ENCODE results near the gene ELSPBP1.
A peak's percentile ranks its signal among the peaks of the same experiment; 100 is the strongest.
"Not testable (repeated sequence)": the region's sequence is repeated elsewhere in the genome, so short reads cannot be mapped to it uniquely, and the experiment has no call there.

ELSPBP1 gene

GRCh38 chr19:47994209-47994802, at the start of gene ELSPBP1:
TSS of gene ELSPBP1 (plus strand) at chr19:47994632. CDS start at chr19:48008668, 14,036 bp downstream.
- DNase-seq (ENCODE audit: low spot score): peak; percentile 52

GRCh38 chr19:47949852-47950521, 44.4 kb upstream of the ELSPBP1 start:
- DNase-seq (ENCODE audit: low spot score): not testable (repeated sequence)

- not testable (repeated sequence) for DNase-seq (ENCODE audit: low spot score)
Observed at GRCh38 chr19:47952132-47952531, 42.3 kb upstream of the ELSPBP1 start.

- DNase-seq (ENCODE audit: low spot score): not testable (repeated sequence)
Observed at GRCh38 chr19:47955936-47956335, 38.5 kb upstream of the ELSPBP1 start.

GRCh38 chr19:47973529-47973928, 20.9 kb upstream of the ELSPBP1 start:
- no peak for DNase-seq (ENCODE audit: low spot score)

GRCh38 chr19:47991191-47991808, 3.1 kb upstream of the ELSPBP1 start:
- DNase-seq (ENCODE audit: low spot score): no peak

GRCh38 chr19:47992070-47992469, 2.4 kb upstream of the ELSPBP1 start, which contains the start of gene BSPH1:
TSS of gene BSPH1 (minus strand) at chr19:47992170. CDS start at chr19:47992081, 89 bp downstream.
- DNase-seq (ENCODE audit: low spot score): no peak

- DNase-seq (ENCODE audit: low spot score): no peak
Observed at GRCh38 chr19:47996230-47996727, 1.8 kb downstream of the ELSPBP1 start.

GRCh38 chr19:47998800-47999199, 4.4 kb downstream of the ELSPBP1 start:
- no peak for DNase-seq (ENCODE audit: low spot score)

GRCh38 chr19:48000846-48001245, 6.4 kb downstream of the ELSPBP1 start:
- DNase-seq (ENCODE audit: low spot score): no peak

GRCh38 chr19:48004236-48004635, 9.8 kb downstream of the ELSPBP1 start:
- no peak for DNase-seq (ENCODE audit: low spot score)

GRCh38 chr19:48006762-48007161, 12.3 kb downstream of the ELSPBP1 start:
- no peak for DNase-seq (ENCODE audit: low spot score)

- no peak for DNase-seq (ENCODE audit: low spot score)
Observed at GRCh38 chr19:48010932-48011758, 16.7 kb downstream of the ELSPBP1 start.

- no peak for DNase-seq (ENCODE audit: low spot score)
Observed at GRCh38 chr19:48020686-48021085, 26.3 kb downstream of the ELSPBP1 start.

- no peak for DNase-seq (ENCODE audit: low spot score)
Observed at GRCh38 chr19:48023011-48023410, 28.6 kb downstream of the ELSPBP1 start.

- no peak for DNase-seq (ENCODE audit: low spot score)
Observed at GRCh38 chr19:48023518-48023917, 29.1 kb downstream of the ELSPBP1 start.

- DNase-seq (ENCODE audit: low spot score): no peak
Observed at GRCh38 chr19:48025480-48025879, 31.0 kb downstream of the ELSPBP1 start.

GRCh38 chr19:48029431-48029830, 35.0 kb downstream of the ELSPBP1 start:
- no peak for DNase-seq (ENCODE audit: low spot score)

- DNase-seq (ENCODE audit: low spot score): no peak
Observed at GRCh38 chr19:48030073-48030472, 35.6 kb downstream of the ELSPBP1 start.

- DNase-seq (ENCODE audit: low spot score): no peak
Observed at GRCh38 chr19:48033604-48034003, 39.2 kb downstream of the ELSPBP1 start.

- DNase-seq (ENCODE audit: low spot score): no peak
Observed at GRCh38 chr19:48036765-48037164, 42.3 kb downstream of the ELSPBP1 start.
